Measurements from ENCODE around the gene ARRB1. TPM values are rescaled to one million over a fixed set of nuclear protein-coding genes. Genes with fewer than 3 reads are reported as not detected.

ARRB1 gene
- total and polyA plus RNA-seq, 4 donors, result 39.8 to 145 (median 55.2) TPM

GRCh38 chr11:75324740-75325139 is 26.7 kb downstream of the ARRB1 start:
- H3K36me3 ChIP-seq (ENCODE audit: control insufficient read depth in 4 of 4, insufficient read depth in 4 of 4, low read length in 4 of 4), result peaks cover 0 to 10% (median 5%) of the 10 kb centered on the region in 4 donors
- no peak for ATAC-seq (ENCODE audit: insufficient read depth, low FRiP score)
- 76 to 90% methylated on average over 4 of the region's 4 CpGs for WGBS, 2 donors
- H3K9me3 ChIP-seq (ENCODE audit: control insufficient read depth in 4 of 4, insufficient read depth in 3 of 4, low read length in 3 of 4), result no peaks in the 10 kb centered on the region
- H3K9ac ChIP-seq (ENCODE audit: insufficient read depth in 1 of 2, low read length in 2 of 2), result no peak overlapping the region
- H3K4me1 ChIP-seq (ENCODE audit: control insufficient read depth in 5 of 5, insufficient read depth in 5 of 5, low read length in 5 of 5), result peaks cover 0 to 37% (median 19%) of the 10 kb centered on the region in 5 donors
- no peak for DNase-seq
- H3K4me3 ChIP-seq, result no peak overlapping the region
- peak overlapping the region in 1 of 2 donors; percentile 20 for H3K27ac ChIP-seq (ENCODE audit: low read depth in 1 of 2, low read length in 1 of 2)
- no peaks in the 10 kb centered on the region for H3K27me3 ChIP-seq (ENCODE audit: control insufficient read depth in 3 of 3, insufficient read depth in 3 of 3, low read length in 2 of 3)
- TF ChIP-seq CTCF (IDR thresholded peaks at IDR 0.05; ENCODE audit: control extremely low read depth, extremely low read depth), result no peak

- H3K9ac ChIP-seq (ENCODE audit: insufficient read depth in 1 of 2, low read length in 2 of 2), result no peak overlapping the region
Measured at GRCh38 chr11:75324189-75324588, 27.3 kb downstream of the ARRB1 start.

GRCh38 chr11:75323609-75324008 is 27.9 kb downstream of the ARRB1 start:
- DNase-seq (peak in 1 of 3 donors; percentile 51), ATAC-seq (ENCODE audit: insufficient read depth, low FRiP score) (no peak)
- TF ChIP-seq CTCF (IDR thresholded peaks at IDR 0.05; ENCODE audit: control extremely low read depth, extremely low read depth), result no peak
- no peaks in the 10 kb centered on the region for H3K27me3 ChIP-seq (ENCODE audit: control insufficient read depth in 3 of 3, insufficient read depth in 3 of 3, low read length in 2 of 3)
- no peak overlapping the region for H3K27ac ChIP-seq (ENCODE audit: low read depth in 1 of 2, low read length in 1 of 2)
- no peak overlapping the region for H3K4me3 ChIP-seq
- H3K4me1 ChIP-seq (ENCODE audit: control insufficient read depth in 5 of 5, insufficient read depth in 5 of 5, low read length in 5 of 5), result peaks cover 0 to 40% (median 14%) of the 10 kb centered on the region in 5 donors
- peaks cover 0 to 15% (median 5%) of the 10 kb centered on the region in 4 donors for H3K36me3 ChIP-seq (ENCODE audit: control insufficient read depth in 4 of 4, insufficient read depth in 4 of 4, low read length in 4 of 4)
- H3K9ac ChIP-seq (ENCODE audit: insufficient read depth in 1 of 2, low read length in 2 of 2), result no peak overlapping the region
- H3K9me3 ChIP-seq (ENCODE audit: control insufficient read depth in 4 of 4, insufficient read depth in 3 of 4, low read length in 3 of 4), result no peaks in the 10 kb centered on the region
- WGBS, 2 donors, result 47 to 73% methylated on average over 7 of the region's 7 CpGs

More at GRCh38 chr11:75324189-75324588, 27.3 kb downstream of the ARRB1 start:
- Histone ChIP-seq H3K4me1 (ENCODE audit: control insufficient read depth in 5 of 5, insufficient read depth in 5 of 5, low read length in 5 of 5) (peaks cover 0 to 38% (median 17%) of the 10 kb centered on the region in 5 donors), H3K27me3 (ENCODE audit: control insufficient read depth in 3 of 3, insufficient read depth in 3 of 3, low read length in 2 of 3) (no peaks in the 10 kb centered on the region), H3K27ac (ENCODE audit: low read depth in 1 of 2, low read length in 1 of 2) (peak overlapping the region in 1 of 2 donors; percentile 20), H3K4me3 (no peak overlapping the region), H3K9me3 (ENCODE audit: control insufficient read depth in 4 of 4, insufficient read depth in 3 of 4, low read length in 3 of 4) (no peaks in the 10 kb centered on the region), H3K36me3 (ENCODE audit: control insufficient read depth in 4 of 4, insufficient read depth in 4 of 4, low read length in 4 of 4) (peaks cover 0 to 13% (median 5%) of the 10 kb centered on the region in 4 donors)
- WGBS, 2 donors, result 87 to 92% methylated on average over 12 of the region's 12 CpGs
- DNase-seq (no peak), ATAC-seq (ENCODE audit: insufficient read depth, low FRiP score) (no peak)
- TF ChIP-seq CTCF (IDR thresholded peaks at IDR 0.05; ENCODE audit: control extremely low read depth, extremely low read depth), result no peak

GRCh38 chr11:75320643-75321042 is 30.8 kb downstream of the ARRB1 start:
- Histone ChIP-seq H3K27ac (ENCODE audit: low read depth in 1 of 2, low read length in 1 of 2) (peak overlapping the region in 1 of 2 donors; percentile 43), H3K4me1 (ENCODE audit: control insufficient read depth in 5 of 5, insufficient read depth in 5 of 5, low read length in 5 of 5) (peaks cover 0 to 38% (median 8%) of the 10 kb centered on the region in 5 donors), H3K36me3 (ENCODE audit: control insufficient read depth in 4 of 4, insufficient read depth in 4 of 4, low read length in 4 of 4) (peaks cover 0 to 15% (median 5%) of the 10 kb centered on the region in 4 donors), H3K4me3 (no peak overlapping the region), H3K9ac (ENCODE audit: insufficient read depth in 1 of 2, low read length in 2 of 2) (no peak overlapping the region), H3K27me3 (ENCODE audit: control insufficient read depth in 3 of 3, insufficient read depth in 3 of 3, low read length in 2 of 3) (no peaks in the 10 kb centered on the region), H3K9me3 (ENCODE audit: control insufficient read depth in 4 of 4, insufficient read depth in 3 of 4, low read length in 3 of 4) (no peaks in the 10 kb centered on the region)
- TF ChIP-seq CTCF (IDR thresholded peaks at IDR 0.05; ENCODE audit: control extremely low read depth, extremely low read depth), result no peak
- ATAC-seq (ENCODE audit: insufficient read depth, low FRiP score), result no peak
- no peak for DNase-seq
- WGBS, 2 donors, result 84 to 87% methylated on average over 5 of the region's 5 CpGs
